ENCODE measurements around the gene ZNF562. TPM values are rescaled to one million over a fixed set of nuclear protein-coding genes. Genes with fewer than 3 reads are reported as not detected.

Gene ZNF562
- total RNA-seq, 1 experiment from 2014 or later, result 18.4 TPM

DNA sequence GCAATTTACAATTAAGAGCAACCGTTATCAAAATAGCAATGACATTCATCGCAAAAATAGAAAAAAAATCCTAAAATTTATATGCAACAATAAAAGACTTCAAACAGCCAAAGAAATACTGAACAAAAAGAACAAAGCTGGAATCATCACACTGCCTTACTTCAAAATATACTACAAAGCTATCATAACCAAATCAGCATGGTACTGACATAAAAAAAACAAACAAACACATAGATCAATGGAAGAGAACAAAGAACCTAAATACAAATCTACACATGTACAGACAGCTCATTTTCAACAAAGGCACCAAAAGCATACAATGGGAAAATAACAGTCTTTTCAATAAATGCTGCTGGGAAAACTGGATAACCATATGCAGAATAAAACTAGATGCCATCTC is 6.4 kb downstream of the ZNF562 start:
- Mint-ChIP-seq H3K4me3 (no peak overlapping the region), H3K4me1 (peaks cover 31% of the 10 kb centered on the region), H3K36me3 (peaks cover 54% of the 10 kb centered on the region), H3K9me3 (peaks cover 50% of the 10 kb centered on the region), H3K27me3 (ENCODE audit: low read depth) (no peaks in the 10 kb centered on the region; the same call in none of the 2 replicates), H3K27ac (no peak overlapping the region)
- ATAC-seq, result no peak
- DNase-seq (ENCODE audit: low spot score), result no peak
- CTCF ChIA-PET, result no interaction called here
- TF ChIP-seq, protein P1, sequence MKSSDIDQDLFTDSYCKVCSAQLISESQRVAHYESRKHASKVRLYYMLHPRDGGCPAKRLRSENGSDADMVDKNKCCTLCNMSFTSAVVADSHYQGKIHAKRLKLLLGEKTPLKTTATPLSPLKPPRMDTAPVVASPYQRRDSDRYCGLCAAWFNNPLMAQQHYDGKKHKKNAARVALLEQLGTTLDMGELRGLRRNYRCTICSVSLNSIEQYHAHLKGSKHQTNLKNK (CRISPR knock-in tag; IDR thresholded peaks at IDR 0.05), result no peak
- TF ChIP-seq SOX15 (CRISPR knock-in tag; IDR thresholded peaks at IDR 0.05), result no peak
- no peak for TF ChIP-seq ELF4 (CRISPR knock-in tag; IDR thresholded peaks at IDR 0.05; ENCODE audit: low read depth)
- TF ChIP-seq ZNF263 (CRISPR knock-in tag; IDR thresholded peaks at IDR 0.05; ENCODE audit: low read depth), result no peak
- no peak for TF ChIP-seq ERG (CRISPR knock-in tag; IDR thresholded peaks at IDR 0.05)
- no peak for TF ChIP-seq ZNF423 (CRISPR knock-in tag; IDR thresholded peaks at IDR 0.05)
- no peak for TF ChIP-seq E2F4 (CRISPR knock-in tag; IDR thresholded peaks at IDR 0.05; ENCODE audit: borderline replicate concordance, low read depth)
- no peak for TF ChIP-seq ARID4B (CRISPR knock-in tag; IDR thresholded peaks at IDR 0.05; ENCODE audit: borderline replicate concordance)
- TF ChIP-seq, protein P2, sequence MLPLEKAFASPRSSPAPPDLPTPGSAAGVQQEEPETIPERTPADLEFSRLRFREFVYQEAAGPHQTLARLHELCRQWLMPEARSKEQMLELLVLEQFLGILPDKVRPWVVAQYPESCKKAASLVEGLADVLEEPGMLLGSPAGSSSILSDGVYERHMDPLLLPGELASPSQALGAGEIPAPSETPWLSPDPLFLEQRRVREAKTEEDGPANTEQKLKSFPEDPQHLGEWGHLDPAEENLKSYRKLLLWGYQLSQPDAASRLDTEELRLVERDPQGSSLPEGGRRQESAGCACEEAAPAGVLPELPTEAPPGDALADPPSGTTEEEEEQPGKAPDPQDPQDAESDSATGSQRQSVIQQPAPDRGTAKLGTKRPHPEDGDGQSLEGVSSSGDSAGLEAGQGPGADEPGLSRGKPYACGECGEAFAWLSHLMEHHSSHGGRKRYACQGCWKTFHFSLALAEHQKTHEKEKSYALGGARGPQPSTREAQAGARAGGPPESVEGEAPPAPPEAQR (CRISPR knock-in tag; IDR thresholded peaks at IDR 0.05), result no peak
- no peak for TF ChIP-seq CREB1 (CRISPR knock-in tag; IDR thresholded peaks at IDR 0.05)
- no peak for TF ChIP-seq ZNF219 (CRISPR knock-in tag; IDR thresholded peaks at IDR 0.05; ENCODE audit: borderline replicate concordance)
- POLR2A ChIA-PET, result interaction anchor here (0.5 kb wide), 1 partner anchor 8 kb away, joined by 3 read pairs; no protein-coding TSS in a partner anchor

- H3K4me1 Mint-ChIP-seq, result peaks cover 32% of the 10 kb centered on the region
- DNase-seq (ENCODE audit: low spot score) (no peak), ATAC-seq (no peak)
- peaks cover 45% of the 10 kb centered on the region for H3K9me3 Mint-ChIP-seq
- POLR2A ChIA-PET, result no interaction called here
- CTCF ChIA-PET, result interaction anchor here (0.6 kb wide), 1 partner anchor 101 kb away, joined by 4 read pairs; the partner anchor contains the start of gene ZNF846
- H3K27ac Mint-ChIP-seq, result no peak overlapping the region
- H3K36me3 Mint-ChIP-seq, result peaks cover 47% of the 10 kb centered on the region
- H3K4me3 Mint-ChIP-seq, result no peak overlapping the region
- H3K27me3 Mint-ChIP-seq (ENCODE audit: low read depth), result no peaks in the 10 kb centered on the region; the same call in none of the 2 replicates
- TF ChIP-seq, protein P1 (CRISPR knock-in tag; IDR thresholded peaks at IDR 0.05), result no peak
- TF ChIP-seq, protein P3, sequence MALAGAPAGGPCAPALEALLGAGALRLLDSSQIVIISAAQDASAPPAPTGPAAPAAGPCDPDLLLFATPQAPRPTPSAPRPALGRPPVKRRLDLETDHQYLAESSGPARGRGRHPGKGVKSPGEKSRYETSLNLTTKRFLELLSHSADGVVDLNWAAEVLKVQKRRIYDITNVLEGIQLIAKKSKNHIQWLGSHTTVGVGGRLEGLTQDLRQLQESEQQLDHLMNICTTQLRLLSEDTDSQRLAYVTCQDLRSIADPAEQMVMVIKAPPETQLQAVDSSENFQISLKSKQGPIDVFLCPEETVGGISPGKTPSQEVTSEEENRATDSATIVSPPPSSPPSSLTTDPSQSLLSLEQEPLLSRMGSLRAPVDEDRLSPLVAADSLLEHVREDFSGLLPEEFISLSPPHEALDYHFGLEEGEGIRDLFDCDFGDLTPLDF (CRISPR knock-in tag; IDR thresholded peaks at IDR 0.05), result no peak
- no peak for TF ChIP-seq ZNF532 (CRISPR knock-in tag; IDR thresholded peaks at IDR 0.05; ENCODE audit: borderline replicate concordance)
- no peak for TF ChIP-seq HMGA2 (CRISPR knock-in tag; IDR thresholded peaks at IDR 0.05)
- no peak for TF ChIP-seq JAZF1 (CRISPR knock-in tag; IDR thresholded peaks at IDR 0.05)
- TF ChIP-seq PRRX2 (CRISPR knock-in tag; IDR thresholded peaks at IDR 0.05), result no peak
- TF ChIP-seq ZNF671 (CRISPR knock-in tag; IDR thresholded peaks at IDR 0.05), result no peak
- no peak for TF ChIP-seq MAX (CRISPR knock-in tag; IDR thresholded peaks at IDR 0.05)
- no peak for TF ChIP-seq CDX4 (CRISPR knock-in tag; IDR thresholded peaks at IDR 0.05; ENCODE audit: borderline replicate concordance)
- no peak for TF ChIP-seq ZNF263 (CRISPR knock-in tag; IDR thresholded peaks at IDR 0.05; ENCODE audit: low read depth)
These were observed 7.0 kb downstream of the ZNF562 start for GRCh38 chr19:9667898-9668297.
